ENCODE results near the gene OBSCN.

The OBSCN gene

DNA sequence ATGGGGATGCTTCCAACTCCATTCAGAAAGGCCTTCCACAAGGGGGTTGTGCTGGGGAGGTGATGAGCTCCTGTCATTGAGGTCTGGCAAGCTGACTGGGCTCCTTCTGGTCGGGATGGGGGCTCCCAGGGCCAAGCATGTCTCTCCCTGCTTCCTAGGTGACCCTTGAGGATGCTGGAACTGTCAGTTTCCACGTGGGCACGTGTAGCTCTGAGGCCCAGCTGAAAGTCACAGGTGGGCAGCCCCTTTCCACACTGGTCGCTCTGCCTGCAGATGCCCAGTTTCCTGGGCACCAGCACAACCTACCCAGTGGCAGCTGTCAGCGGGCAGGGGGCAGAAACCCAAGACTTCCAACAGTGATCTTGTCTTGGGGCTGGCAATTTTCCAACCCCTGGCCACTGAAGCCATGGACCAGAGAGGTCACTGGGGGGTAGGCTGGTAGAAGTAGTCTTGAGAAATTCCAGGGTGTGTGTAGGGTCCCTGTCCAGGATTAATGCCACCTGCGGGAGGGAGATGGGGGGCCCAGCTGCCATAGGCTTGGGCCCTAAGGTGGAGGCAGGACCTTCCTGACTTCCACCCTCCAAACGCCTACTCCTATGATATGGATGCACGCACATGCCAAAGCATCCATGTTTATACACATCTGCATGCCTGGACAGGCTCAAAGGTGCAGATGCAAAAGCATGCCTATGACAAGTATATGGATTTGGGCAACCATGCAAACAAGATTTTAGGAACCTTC lies 101.7 kb downstream of the OBSCN start:
- DNase-seq, result no peak

DNA sequence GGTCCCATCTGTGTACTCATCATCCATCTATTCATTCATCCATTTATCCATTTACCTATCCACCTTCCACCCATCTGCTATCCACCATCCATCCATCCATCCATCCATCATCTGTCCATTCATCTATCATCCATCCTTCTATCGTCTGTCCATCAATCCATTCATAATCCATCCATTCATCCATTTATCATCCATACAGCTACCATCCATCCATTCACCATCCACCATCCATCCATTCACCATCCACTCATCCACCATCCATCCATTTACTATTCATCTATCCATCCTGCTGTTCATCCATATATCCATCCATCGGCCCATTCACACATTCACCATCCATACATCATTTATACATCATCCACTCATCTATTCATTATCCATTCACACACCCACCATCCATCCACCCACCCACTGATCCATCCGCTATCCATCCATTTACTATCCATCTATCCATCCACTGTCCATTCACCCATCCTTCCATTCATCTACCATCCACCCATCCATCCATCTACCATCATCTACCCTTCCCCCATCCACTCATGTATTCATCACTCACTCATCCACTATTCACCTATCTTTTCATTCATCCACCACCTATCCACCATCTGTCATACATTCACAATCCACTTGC lies 102.4 kb downstream of the OBSCN start:
- DNase-seq, result no peak

DNA sequence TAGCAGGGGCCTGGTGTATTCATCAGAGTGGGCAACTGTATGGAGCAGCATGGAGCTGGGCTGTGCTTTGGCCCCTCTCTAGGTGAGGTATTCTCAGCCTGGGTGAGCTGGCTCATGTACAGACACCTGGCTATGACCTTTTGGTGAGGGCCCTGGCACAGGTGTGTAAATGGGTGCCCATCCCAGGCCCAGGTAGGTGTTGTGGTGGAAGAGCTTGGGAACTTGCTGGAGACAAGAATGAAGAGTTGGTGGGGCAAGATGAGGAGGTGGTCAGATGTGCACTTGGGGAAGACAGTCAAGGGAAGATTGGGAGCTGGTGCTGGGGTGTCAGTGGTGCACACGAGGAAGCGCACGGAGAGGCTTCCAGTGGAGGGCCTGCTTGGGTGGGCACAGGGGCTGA lies 103.2 kb downstream of the OBSCN start:
- no peak for DNase-seq

DNA sequence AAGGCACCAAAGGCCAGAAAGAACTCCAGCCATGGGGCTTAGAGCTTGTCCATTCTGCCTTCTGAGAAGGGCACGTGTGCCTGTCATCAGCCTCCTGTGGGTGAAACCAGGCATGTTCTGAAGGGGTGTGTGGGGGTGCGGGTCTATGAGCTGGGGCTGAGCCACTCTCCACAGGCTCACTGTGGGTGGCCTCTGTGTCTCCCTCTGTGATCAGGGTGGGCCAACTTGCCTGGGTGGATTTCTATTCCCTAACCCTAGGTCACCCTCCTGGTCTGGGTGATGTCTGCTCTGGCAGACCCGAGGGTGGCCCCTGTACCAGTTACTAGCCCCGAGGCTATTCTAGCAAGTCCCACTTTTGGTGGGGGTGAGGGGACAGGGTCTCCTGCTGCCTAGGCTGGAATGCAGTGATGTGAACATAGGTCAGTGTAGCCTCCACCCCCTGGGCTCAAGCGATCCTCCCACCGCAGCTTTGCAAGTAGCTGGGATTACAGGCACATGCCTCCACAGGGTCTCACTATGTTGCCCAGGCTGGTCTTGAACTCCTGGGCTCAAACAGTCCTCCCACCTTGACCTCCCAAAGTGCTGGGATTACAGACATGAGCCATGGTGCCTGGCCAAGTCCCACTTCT lies 104.4 kb downstream of the OBSCN start:
- DNase-seq, result no peak

DNA sequence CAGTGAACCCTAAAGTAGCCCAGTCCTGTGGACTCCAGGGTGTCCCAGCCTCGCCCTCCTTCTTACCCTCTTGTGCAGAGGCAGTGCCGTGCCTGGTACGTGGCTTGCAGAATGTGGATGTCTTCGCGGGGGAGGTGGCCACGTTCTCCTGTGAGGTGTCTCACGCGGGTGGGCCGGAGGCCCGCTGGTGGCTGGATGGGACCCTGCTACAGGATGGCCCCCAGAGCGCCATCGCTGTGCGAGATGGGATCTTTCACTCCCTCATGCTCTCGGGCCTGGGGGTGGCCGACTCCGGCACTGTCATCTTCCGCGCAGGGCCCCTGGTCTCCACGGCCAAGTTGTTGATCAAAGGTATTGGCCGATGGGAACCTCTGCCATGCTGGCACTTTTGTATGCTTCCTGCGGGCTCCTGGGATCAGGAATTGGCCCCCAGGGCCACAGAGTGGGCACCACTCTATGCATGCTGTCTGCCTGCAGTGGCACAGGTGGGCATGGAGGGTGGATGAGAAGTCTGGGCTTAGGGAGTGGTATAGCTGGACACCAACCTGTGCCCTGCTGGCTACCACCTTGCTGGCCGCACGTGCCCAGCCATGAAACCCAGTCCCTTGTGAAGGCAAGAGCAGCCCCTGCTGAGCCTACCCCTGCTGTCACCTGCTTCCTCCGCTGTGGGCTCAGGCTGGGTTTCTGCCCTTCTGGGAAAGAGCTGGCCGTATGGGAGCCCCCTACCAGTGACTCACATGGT lies 105.9 kb downstream of the OBSCN start:
- no peak for DNase-seq

DNA sequence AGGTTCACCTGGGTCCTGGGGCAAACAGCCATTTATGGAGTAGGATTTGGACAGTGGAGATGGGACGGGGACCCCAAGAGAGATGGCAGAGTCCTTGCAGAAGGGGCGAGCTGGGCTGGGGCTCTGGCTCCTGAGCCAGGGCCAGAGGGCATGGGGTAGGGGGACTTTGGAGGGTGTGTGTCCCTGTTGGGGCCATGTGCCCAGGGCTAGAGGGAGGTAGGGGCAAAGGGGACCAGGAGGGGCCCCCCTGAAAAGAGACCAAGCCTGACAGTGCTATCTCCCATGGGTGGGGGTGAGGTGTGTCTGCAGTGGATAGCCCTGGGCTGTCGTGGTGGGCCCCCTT lies 106.4 kb downstream of the OBSCN start:
- no peak for DNase-seq

DNA sequence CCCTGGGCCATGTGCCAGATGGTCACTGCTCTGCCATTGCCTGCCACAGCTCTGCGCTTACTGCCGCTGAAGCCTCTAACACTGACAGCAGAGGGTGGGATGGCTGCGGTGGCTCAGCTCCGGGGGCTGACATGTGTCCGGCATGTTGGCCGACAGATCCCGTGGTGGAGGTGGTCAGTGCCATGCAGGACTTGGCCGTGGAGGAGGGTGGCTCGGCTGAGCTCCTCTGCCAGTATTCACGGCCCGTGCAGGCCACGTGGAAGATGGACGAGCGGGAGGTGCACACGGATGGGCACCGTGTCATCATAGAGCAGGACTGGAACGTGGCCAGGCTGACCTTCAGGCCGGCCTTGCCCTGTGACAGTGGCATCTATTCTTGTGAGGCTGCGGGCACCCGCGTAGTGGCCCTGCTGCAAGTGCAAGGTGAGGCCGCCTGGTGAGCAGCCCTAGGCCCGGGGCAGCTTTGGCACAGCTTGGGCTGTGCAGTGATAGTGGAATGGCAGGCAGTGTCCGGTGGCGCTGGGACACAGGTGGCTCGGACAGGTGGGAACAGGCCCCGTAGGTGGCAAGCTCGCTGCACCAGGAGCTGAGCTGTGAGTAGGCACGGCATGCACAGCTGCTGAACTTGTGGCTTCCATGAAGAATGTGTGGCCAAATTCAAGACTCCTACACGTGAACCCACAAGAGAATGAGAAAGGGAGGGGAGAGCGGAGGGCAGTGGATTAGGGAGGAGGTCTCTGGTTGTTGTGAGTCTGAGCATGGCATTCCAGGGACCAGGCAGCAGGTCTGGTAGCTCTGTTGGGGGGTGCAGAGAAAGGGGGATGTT lies 107.0 kb downstream of the OBSCN start:
- DNase-seq, result no peak

DNA sequence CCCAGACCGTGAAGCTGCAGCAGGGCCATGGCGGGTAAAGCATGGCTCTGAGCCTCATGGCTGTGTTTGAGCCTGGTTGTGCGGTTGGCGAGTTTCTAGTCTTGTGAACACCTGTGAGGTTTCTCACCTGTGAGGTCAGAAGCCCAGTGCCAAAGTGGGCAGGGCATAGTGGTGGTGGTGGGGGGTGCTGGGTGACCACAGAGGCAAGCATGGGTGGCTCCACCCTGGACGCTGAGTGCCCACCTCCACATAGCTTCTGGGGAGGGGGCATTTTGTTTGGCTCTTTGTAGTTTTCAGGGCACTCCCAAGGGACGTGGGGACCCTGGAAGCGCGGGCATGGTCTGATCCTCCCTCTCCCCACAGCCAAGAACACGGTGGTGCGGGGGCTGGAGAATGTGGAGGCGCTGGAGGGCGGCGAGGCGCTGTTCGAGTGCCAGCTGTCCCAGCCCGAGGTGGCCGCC lies 107.7 kb downstream of the OBSCN start:
- no peak for DNase-seq

DNA sequence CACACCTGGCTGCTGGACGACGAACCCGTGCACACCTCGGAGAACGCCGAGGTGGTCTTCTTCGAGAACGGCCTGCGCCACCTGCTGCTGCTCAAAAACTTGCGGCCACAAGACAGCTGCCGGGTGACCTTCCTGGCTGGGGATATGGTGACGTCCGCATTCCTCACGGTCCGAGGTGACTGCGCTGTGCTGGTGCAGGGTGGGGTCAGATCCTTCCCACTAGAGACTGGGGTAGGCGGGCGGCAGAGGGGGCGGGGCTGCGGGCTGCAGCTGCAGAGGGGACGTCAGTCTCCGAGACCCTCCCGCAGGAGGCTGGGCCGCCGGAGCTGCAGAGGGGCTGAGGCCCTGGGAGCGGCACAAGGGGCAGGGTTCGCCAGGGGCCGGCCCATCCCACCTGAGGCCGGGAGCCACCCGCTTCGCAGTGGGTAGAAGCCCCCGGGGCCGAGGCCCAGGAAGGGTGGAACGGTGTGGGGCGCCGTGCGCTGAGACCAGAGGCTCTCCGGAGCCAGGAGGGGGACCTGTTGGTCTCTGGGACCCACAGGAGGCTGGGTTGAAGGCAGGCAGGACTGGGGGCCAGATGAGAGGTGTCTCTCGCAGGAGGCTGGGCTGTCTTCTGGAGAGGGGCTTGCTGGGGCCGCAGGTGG lies 108.2 kb downstream of the OBSCN start:
- DNase-seq, result no peak

DNA sequence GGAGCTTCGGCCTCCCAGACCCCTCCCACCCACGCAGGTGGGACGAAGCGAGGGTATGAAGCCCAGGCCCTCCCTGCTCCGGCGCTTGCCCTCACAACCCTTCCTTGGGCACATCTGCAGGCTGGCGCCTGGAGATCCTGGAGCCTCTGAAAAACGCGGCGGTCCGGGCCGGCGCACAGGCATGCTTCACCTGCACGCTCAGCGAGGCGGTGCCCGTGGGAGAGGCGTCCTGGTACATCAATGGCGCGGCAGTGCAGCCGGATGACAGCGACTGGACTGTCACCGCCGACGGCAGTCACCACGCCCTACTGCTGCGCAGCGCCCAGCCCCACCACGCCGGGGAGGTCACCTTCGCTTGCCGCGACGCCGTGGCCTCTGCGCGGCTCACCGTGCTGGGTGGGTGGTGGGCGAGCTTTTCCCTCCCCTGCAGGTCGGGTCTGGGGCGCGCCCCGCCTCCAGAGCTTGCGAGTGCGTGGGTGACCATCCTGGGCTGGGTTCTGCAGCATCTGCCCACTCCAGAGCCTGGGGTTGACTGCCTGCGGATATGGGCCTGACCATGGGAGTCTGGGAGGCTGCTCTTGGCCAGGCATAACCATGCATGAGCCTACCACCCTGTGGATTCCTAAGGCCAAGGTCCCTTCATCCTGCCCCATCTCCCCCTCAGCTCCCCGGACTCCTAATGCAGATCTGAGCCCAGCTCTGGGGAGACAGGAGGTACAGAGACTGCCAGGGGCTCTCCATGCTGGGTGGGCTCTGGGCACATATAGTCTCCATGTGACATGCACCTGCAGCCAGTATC lies 108.9 kb downstream of the OBSCN start:
- no peak for DNase-seq

DNA sequence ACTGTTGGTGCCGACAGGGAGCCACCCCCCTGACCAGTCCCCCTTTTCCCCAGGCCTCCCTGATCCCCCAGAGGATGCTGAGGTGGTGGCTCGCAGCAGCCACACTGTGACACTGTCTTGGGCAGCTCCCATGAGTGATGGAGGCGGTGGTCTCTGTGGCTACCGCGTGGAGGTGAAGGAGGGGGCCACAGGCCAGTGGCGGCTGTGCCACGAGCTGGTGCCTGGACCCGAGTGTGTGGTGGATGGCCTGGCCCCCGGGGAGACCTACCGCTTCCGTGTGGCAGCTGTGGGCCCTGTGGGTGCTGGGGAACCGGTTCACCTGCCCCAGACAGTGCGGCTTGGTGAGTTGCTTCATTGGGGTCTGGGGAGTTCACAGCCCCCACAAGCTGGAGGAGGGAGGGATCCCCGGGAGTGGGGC lies 109.6 kb downstream of the OBSCN start:
- no peak for DNase-seq

DNA sequence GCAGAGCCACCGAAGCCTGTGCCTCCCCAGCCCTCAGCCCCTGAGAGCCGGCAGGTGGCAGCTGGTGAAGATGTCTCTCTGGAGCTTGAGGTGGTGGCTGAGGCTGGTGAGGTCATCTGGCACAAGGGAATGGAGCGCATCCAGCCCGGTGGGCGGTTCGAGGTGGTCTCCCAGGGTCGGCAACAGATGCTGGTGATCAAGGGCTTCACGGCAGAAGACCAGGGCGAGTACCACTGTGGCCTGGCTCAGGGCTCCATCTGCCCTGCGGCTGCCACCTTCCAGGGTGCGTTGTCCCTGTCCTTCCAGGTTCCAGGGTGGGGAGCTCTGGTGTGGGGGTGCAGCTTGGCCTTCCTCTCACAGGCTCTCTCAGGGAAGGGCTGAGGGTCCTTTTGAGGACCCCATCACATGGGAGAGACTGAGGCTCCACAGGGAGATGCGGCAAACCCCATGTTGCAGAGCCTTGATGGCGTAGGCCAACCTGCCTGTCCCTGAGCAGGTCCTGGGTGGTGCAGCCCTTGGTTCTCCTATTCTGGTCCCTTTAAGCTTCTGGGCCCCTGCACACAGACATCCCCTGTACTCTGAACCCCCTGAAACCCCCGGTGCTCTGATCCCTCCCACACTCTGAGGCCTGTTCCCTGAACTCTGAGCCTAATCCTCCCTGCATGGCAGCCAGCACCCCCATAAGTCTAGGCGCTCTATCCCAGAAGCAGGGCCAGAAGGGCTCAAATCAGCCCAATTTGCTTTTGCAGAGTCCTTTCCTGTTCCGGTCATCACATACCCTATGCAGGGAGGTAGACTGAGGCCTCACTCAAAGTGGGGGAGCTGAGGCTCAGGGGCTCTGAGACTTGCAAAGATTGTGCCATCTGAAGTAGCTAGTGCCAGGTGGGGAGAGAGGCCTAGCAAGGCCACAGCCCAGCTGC lies 110.3 kb downstream of the OBSCN start:
- no peak for DNase-seq

DNA sequence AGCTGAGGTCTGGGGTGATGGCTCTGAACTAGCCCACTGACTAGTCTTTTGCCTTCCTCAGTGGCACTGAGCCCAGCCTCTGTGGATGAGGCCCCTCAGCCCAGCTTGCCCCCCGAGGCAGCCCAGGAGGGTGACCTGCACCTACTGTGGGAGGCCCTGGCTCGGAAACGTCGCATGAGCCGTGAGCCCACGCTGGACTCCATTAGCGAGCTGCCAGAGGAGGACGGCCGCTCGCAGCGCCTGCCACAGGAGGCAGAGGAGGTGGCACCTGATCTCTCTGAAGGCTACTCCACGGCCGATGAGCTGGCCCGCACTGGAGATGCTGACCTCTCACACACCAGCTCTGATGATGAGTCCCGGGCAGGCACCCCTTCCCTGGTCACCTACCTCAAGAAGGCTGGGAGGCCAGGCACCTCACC lies 111.0 kb downstream of the OBSCN start:
- DNase-seq, result no peak

DNA sequence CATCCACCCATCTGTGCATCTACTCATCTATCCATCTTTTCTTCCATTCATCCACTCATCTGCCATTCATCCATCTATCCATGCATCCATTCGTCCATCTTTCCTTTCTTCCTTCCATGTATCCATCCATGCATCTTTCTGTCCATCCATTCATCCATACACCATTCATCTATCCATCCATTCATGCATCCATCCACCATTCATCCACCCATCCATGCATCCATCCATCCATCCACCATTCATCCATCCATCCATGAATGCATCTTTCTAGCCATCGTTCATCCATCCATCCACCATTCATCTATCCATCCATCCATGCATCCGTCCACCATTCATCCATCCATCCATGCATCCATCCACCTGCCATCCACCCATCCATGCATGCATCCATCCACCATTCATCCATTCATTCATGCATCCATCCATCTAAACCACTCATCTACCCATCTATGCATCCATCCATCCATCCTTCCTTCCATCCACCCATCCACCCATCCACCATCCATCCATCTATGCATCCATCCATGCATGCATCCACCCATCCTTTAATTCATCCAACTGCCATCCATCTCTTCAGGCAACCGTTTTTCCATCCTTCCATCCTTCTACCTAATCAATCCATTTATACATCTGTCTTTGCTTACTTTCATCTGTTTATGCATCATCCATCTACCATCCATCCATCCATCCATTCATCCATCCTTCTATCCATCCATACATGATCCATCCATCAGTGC lies 111.7 kb downstream of the OBSCN start:
- no peak for DNase-seq

DNA sequence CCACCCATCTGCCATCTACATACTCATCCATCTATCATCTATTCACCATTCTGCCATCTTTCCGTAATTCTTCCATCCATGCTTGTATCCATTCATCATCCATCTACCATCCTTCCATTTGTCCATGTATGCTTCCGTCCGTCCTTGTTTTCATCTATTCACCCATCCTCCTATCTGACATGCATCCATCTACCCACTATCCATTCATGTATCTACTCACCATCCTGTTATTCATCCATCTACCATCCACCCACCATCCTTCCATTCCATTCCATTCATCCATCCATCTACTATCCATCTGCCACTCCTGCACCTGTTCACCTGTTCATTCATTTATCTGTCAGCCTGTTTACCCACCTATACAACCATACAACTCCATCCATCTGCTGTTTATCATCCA lies 112.5 kb downstream of the OBSCN start:
- no peak for DNase-seq

DNA sequence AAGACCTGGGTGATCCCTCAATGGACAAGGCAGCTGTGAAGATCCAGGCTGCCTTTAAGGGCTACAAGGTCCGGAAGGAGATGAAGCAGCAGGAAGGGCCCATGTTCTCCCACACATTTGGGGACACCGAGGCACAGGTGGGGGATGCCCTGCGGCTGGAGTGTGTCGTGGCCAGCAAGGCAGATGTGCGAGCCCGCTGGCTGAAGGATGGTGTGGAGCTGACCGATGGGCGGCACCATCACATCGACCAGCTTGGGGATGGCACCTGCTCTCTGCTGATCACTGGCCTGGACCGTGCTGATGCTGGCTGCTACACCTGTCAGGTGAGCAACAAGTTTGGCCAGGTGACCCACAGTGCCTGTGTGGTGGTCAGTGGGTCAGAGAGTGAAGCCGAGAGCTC lies 113.6 kb downstream of the OBSCN start:
- DNase-seq, result no peak

DNA sequence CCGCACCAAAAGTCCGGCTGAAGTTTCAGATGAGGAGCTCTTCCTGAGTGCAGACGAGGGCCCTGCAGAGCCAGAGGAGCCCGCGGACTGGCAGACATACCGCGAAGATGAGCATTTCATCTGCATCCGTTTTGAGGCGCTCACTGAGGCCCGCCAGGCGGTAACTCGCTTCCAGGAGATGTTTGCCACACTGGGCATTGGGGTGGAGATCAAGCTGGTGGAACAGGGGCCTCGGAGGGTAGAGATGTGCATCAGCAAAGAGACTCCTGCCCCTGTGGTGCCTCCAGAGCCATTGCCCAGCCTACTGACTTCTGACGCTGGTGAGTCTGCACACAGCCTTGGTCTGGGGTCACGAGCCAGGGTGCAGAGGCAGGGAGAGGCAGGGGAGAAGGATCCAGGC lies 114.1 kb downstream of the OBSCN start:
- DNase-seq, result no peak

DNA sequence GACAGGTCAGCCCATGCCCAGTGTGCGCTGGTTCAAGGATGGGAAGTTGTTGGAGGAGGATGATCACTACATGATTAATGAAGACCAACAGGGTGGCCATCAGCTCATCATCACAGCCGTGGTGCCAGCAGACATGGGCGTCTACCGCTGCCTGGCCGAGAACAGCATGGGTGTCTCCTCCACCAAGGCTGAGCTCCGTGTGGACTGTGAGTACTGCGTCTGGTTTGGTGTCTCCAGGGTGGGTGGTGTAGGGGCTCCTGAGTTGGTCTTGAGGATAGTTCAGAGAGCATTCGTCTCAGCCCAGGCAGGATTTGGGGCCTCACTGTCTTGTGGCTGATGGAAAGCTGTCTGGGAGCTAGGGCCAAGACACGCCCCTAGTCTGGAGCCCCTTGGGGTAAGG lies 115.6 kb downstream of the OBSCN start:
- DNase-seq, result no peak

DNA sequence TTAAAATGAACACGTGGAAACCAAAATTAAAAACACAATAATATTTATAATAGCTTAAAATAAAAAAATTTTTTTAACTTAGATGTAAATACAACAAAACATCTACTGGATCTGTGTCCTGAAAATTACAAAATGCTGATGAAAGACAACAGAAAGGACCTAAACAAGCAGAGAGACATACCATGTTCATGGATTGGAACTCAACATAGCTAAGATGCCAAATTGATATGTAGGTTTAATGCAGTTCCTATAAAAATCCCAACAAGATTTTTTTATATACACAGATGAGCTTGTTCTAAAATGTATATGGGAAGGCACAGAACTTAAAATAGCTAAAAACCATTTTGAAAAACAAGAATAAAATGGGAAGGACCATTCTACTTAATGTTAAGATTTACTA lies 117.4 kb downstream of the OBSCN start:
- DNase-seq, result no peak

DNA sequence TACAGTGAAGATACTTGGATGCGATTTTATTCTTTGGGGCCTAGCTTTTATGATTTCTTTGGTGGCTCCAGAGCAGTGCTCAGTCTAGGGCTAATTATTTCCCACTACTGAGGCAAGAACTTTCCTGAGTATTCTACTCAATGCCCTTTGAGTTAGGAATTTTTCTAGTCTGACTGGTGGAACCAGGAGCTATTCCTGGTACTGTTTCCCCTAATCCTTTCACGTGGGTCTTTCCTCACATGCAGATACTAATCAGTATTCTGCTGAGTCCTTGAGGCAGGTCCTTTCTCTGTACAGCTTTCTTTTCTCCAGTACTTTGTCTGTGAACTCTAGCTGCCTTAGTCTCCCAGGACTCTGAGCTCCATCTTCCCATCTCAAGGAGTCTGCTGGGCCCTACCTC lies 122.0 kb downstream of the OBSCN start:
- DNase-seq, result no peak

Measured in stimulated activated CD4-positive, alpha-beta T cell treated with anti-CD3 and anti-CD28 coated beads, Interleukin-1b, Interleukin-23, amount 100 ng/mL, for 48 hours (primary cell).